Uterus (tissue), 4 donors: ENCODE measurements around the gene SMIM24. TPM values are rescaled to one million over a fixed set of nuclear protein-coding genes. Genes with fewer than 3 reads are reported as not detected.

Source experiments
- DNase-seq, 2 donors: peaks; one replicate each; pipeline ENCODE4 v3.0.0-alpha.2; 2019 to 2020
- H3K27ac ChIP-seq, 2 donors: fragments of 200-600 bp; sonication (generic); 1 replicate in 1 of 2; 2 replicates in 1 of 2; pipeline ENCODE4 v1.5.1; 2016 to 2018
- H3K27me3 ChIP-seq, 2 donors: fragments of 200-600 bp; sonication (generic); one replicate each; pipeline ENCODE4 v1.5.1; 2018 to 2019; ENCODE audit warnings: control low read depth in 1 of 2
- H3K36me3 ChIP-seq, 2 donors: fragments of 200-600 bp; sonication (generic); one replicate each; pipeline ENCODE4 v1.5.1; 2019; ENCODE audit warnings: control low read depth in 1 of 2
- H3K4me1 ChIP-seq, 2 donors: fragments of 200-600 bp; sonication (generic); one replicate each; pipeline ENCODE4 v1.5.1; 2018 to 2019; ENCODE audit warnings: control low read depth in 1 of 2
- H3K4me3 ChIP-seq, 2 donors: fragments of 200-600 bp; sonication (generic); 1 replicate in 1 of 2; 2 replicates in 1 of 2; pipeline ENCODE4 v1.5.1; 2018 to 2019; ENCODE audit warnings: mild to moderate bottlenecking in 1 of 2
- H3K9me3 ChIP-seq, 2 donors: fragments of 200-600 bp; sonication (generic); one replicate each; pipeline ENCODE4 v1.5.1; 2019; ENCODE audit warnings: control low read depth in 1 of 2
- CTCF ChIP-seq, 4 experiments: fragments of 200-600 bp in 2 of 4; fragments of 450-650 bp in 2 of 4; sonication (generic) in 2 of 4; IDR thresholded peaks; one replicate each; pipeline ENCODE4 v1.5.1; 2016 to 2019; ENCODE audit warnings: antibody characterized with exemption in 4 of 4, mild to moderate bottlenecking in 2 of 4, moderate library complexity in 1 of 4
- POLR2A ChIP-seq, 2 donors: fragments of 450-650 bp; IDR thresholded peaks; one replicate each; pipeline ENCODE4 v1.6.1; 2016; ENCODE audit warnings: antibody characterized with exemption in 2 of 2, mild to moderate bottlenecking in 1 of 2, moderate library complexity in 1 of 2
- intact Hi-C: fragments of 100-400 bp; cut with DNase I; formaldehyde crosslinking; loops from one replicate; pipeline ENCODE4 v1.15.1; 2023; ENCODE audit warnings: low total_unique reads
- total RNA-seq, 4 donors: library from RNA; depleted of rRNA in 3 of 4; stranded (reverse); fragments of >200 nt in 3 of 4; gene quantifications; one replicate each; pipeline versions ENCODE4 v1.1.0 to v1.2.4, GENCODE V29; 2014 to 2023
- donor health status: DM: yes; HTN: yes; CAD: no.

SMIM24 gene
- total RNA-seq, 4 donors from 2014 or later: 0.97 TPM; not detected in 3

GRCh38 chr19:3493651-3494050, 13.3 kb upstream of the SMIM24 start:
- no peaks in the 10 kb centered on the region for H3K9me3 ChIP-seq
- H3K27ac ChIP-seq: no peak overlapping the region
- no peak overlapping the region for H3K4me3 ChIP-seq
- intact Hi-C loops: no loop called here
- no peaks in the 10 kb centered on the region for H3K4me1 ChIP-seq
- no peaks in the 10 kb centered on the region for H3K36me3 ChIP-seq
- no peak for DNase-seq
- TF ChIP-seq POLR2A (IDR thresholded peaks at IDR 0.05) (no peak), CTCF (IDR thresholded peaks at IDR 0.05) (no peak)
- no peaks in the 10 kb centered on the region for H3K27me3 ChIP-seq

- H3K4me1 ChIP-seq: no peaks in the 10 kb centered on the region
- no peak for TF ChIP-seq CTCF (IDR thresholded peaks at IDR 0.05)
- TF ChIP-seq POLR2A (IDR thresholded peaks at IDR 0.05): no peak
- H3K27ac ChIP-seq: no peak overlapping the region
- no peak overlapping the region for H3K4me3 ChIP-seq
- H3K9me3 ChIP-seq: no peaks in the 10 kb centered on the region
- DNase-seq: no peak
- intact Hi-C loops: no loop called here
- no peaks in the 10 kb centered on the region for H3K36me3 ChIP-seq
- no peaks in the 10 kb centered on the region for H3K27me3 ChIP-seq
Observed at GRCh38 chr19:3492919-3493318, 12.6 kb upstream of the SMIM24 start.

GRCh38 chr19:3492131-3492839, 12.0 kb upstream of the SMIM24 start:
- Histone ChIP-seq H3K36me3 (no peaks in the 10 kb centered on the region), H3K27ac (no peak overlapping the region), H3K27me3 (no peaks in the 10 kb centered on the region), H3K9me3 (no peaks in the 10 kb centered on the region), H3K4me1 (no peaks in the 10 kb centered on the region), H3K4me3 (no peak overlapping the region)
- TF ChIP-seq CTCF (IDR thresholded peaks at IDR 0.05) (no peak), POLR2A (IDR thresholded peaks at IDR 0.05) (no peak)
- intact Hi-C loops: no loop called here
- no peak for DNase-seq

GRCh38 chr19:3491396-3492119, 11.2 kb upstream of the SMIM24 start:
- no peak for DNase-seq
- Histone ChIP-seq H3K4me1 (no peaks in the 10 kb centered on the region), H3K27ac (no peak overlapping the region), H3K36me3 (no peaks in the 10 kb centered on the region), H3K9me3 (no peaks in the 10 kb centered on the region), H3K4me3 (no peak overlapping the region), H3K27me3 (no peaks in the 10 kb centered on the region)
- intact Hi-C loops: no loop called here
- TF ChIP-seq CTCF (IDR thresholded peaks at IDR 0.05) (no peak), POLR2A (IDR thresholded peaks at IDR 0.05) (no peak)

GRCh38 chr19:3483226-3483628, 2.9 kb upstream of the SMIM24 start, which contains the start of gene SMIM44:
Gene SMIM44 (minus strand): TSS chr19:3483441. CDS start chr19:3483403, 38 bp downstream.
- no peaks in the 10 kb centered on the region for H3K36me3 ChIP-seq
- H3K4me1 ChIP-seq: no peaks in the 10 kb centered on the region
- TF ChIP-seq CTCF (IDR thresholded peaks at IDR 0.05) (no peak), POLR2A (IDR thresholded peaks at IDR 0.05) (no peak)
- H3K4me3 ChIP-seq: no peak within 1 kb of the TSS
- no peaks in the 10 kb centered on the region for H3K9me3 ChIP-seq
- no peak within 1 kb of the TSS for H3K27ac ChIP-seq
- DNase-seq: no peak
- intact Hi-C loops: no loop called here
- H3K27me3 ChIP-seq: peaks cover 5 to 11% of the 10 kb centered on the region in 2 donors
